Spleen (tissue), 7 donors: Measurements from ENCODE around the gene NAA35.

ENCODE experiments used
- POLR2AphosphoS5 ChIP-seq, 3 donors: sonication (generic); formaldehyde crosslinking; IDR thresholded peaks; one replicate each; pipeline ENCODE4 v1.5.1; 2017; ENCODE audit warnings: antibody characterized with exemption in 3 of 3
- TF ChIP-seq, protein P1 (sequence below), 11 experiments: fragments of 200-600 bp in 7 of 11; fragments of 450-650 bp in 4 of 11; sonication (generic) in 4 of 11; IDR thresholded peaks in 8 of 11; conservative IDR thresholded peaks in 3 of 11; 1 replicate in 7 of 11; 2 replicates in 4 of 11; pipeline versions ENCODE4 v1.4.0 to v1.8.0; 2016 to 2021; ENCODE audit warnings: antibody characterized with exemption in 11 of 11, inconsistent platforms in 4 of 11, mild to moderate bottlenecking in 1 of 11
- donor health status: DM: no; HTN: no; CAD: no; lungs with moderate emphysema.
- donor health status: DM: no; HTN: no; CAD: no.
- donor health status: DM: no; HTN: no; CAD: no.

- TF ChIP-seq, protein P1, sequence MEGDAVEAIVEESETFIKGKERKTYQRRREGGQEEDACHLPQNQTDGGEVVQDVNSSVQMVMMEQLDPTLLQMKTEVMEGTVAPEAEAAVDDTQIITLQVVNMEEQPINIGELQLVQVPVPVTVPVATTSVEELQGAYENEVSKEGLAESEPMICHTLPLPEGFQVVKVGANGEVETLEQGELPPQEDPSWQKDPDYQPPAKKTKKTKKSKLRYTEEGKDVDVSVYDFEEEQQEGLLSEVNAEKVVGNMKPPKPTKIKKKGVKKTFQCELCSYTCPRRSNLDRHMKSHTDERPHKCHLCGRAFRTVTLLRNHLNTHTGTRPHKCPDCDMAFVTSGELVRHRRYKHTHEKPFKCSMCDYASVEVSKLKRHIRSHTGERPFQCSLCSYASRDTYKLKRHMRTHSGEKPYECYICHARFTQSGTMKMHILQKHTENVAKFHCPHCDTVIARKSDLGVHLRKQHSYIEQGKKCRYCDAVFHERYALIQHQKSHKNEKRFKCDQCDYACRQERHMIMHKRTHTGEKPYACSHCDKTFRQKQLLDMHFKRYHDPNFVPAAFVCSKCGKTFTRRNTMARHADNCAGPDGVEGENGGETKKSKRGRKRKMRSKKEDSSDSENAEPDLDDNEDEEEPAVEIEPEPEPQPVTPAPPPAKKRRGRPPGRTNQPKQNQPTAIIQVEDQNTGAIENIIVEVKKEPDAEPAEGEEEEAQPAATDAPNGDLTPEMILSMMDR (IDR thresholded peaks at IDR 0.05 in 8 of 11, conservative IDR thresholded peaks at IDR 0.05 in 3 of 11): no peak
- no peak for TF ChIP-seq POLR2AphosphoS5 (IDR thresholded peaks at IDR 0.05)
Measured at GRCh38 chr9:86021166-86021565, 80.2 kb downstream of the NAA35 start.
